ENCODE results near the gene ABCC6.

DNA sequence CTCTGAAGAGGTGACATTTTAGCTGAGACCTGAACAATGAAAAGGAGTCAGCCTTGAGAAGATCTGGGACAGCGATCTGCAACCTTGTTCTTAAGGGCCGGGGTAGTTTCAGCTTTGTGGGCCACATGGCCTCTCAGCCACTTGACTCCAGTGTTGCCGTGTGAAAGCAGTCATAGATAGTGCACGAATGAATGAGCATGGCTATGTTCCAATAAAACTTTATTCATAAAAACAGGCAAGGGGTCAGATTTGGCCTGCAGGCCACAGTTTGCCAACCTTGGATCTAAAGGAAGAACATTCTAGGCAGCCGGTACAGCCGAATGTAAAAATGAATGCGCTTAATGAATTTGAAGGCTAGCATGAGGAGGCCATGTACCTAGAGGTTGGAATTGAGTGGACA, 83.5 kb downstream of the ABCC6 start:
- TF ChIP-seq, protein P1, sequence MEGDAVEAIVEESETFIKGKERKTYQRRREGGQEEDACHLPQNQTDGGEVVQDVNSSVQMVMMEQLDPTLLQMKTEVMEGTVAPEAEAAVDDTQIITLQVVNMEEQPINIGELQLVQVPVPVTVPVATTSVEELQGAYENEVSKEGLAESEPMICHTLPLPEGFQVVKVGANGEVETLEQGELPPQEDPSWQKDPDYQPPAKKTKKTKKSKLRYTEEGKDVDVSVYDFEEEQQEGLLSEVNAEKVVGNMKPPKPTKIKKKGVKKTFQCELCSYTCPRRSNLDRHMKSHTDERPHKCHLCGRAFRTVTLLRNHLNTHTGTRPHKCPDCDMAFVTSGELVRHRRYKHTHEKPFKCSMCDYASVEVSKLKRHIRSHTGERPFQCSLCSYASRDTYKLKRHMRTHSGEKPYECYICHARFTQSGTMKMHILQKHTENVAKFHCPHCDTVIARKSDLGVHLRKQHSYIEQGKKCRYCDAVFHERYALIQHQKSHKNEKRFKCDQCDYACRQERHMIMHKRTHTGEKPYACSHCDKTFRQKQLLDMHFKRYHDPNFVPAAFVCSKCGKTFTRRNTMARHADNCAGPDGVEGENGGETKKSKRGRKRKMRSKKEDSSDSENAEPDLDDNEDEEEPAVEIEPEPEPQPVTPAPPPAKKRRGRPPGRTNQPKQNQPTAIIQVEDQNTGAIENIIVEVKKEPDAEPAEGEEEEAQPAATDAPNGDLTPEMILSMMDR (IDR thresholded peaks at IDR 0.05): no peak
- TF ChIP-seq POLR2A (IDR thresholded peaks at IDR 0.05) (no peak), EP300 (IDR thresholded peaks at IDR 0.05) (no peak), POLR2AphosphoS5 (IDR thresholded peaks at IDR 0.05) (no peak)
